ENCODE data around the gene SLC6A20. TPM values are rescaled to one million over a fixed set of nuclear protein-coding genes. Genes with fewer than 3 reads are reported as not detected.

The SLC6A20 gene
- total and polyA plus RNA-seq, 7 experiments from 2014 or later, result not detected

DNA sequence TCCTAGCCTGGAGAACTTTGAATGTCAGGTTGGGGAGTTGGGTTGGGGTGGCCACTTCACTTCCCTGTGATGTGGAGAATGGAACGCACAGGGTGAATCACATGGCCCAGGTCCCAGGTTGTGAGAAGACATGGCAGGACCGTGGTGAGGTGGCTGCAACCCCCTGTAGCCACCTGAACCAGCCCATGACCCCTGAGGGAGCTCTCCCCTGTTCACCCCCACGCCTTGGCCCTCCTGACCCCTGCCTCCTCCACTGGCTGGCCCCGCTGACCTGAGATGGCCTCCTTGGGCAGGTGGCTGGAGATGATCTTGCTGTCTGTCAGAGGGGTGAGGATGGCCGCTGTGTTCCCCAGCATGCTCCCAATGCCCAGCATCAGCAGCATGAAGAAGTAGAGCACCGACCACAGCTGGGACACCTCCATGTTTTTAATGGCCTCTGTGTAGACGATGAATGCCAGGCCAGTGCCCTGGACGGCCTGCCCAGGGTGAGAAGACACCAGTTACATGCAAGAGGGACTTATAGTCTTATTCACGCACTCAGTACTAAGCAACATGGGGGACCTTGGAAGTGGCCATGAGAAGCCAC, 31.0 kb downstream of the SLC6A20 start:
- POLR2A ChIA-PET, result no interaction called here
- H3K4me3 ChIP-seq (ENCODE audit: low read length), result no peak overlapping the region
- H3K9me3 ChIP-seq (ENCODE audit: control insufficient read depth in 2 of 3, low read length in 3 of 3), result no peaks in the 10 kb centered on the region
- H3K4me1 ChIP-seq (ENCODE audit: control insufficient read depth in 2 of 2, insufficient read depth in 2 of 2, low read length in 2 of 2), result no peaks in the 10 kb centered on the region
- H3K36me3 ChIP-seq (ENCODE audit: control insufficient read depth in 2 of 3, insufficient read depth in 3 of 3, low read length in 3 of 3), result no peaks in the 10 kb centered on the region
- H3K27me3 Mint-ChIP-seq, result peaks cover 0 to 41% (median 4%) of the 10 kb centered on the region in 5 donors
- ATAC-seq (no peak), DNase-seq (no peak)
- H3K4me1 Mint-ChIP-seq, result peaks cover 0 to 6% (median 3%) of the 10 kb centered on the region in 7 donors
- intact Hi-C loops (cut with micrococcal nuclease), result no loop called here
- no peak overlapping the region for H3K4me3 Mint-ChIP-seq
- H3K27me3 ChIP-seq (ENCODE audit: control insufficient read depth in 2 of 2, insufficient read depth in 2 of 2, low read length in 2 of 2), result no peaks in the 10 kb centered on the region
- CTCF ChIA-PET, result no interaction called here
- H3K36me3 Mint-ChIP-seq, result no peaks in the 10 kb centered on the region
- H3K27ac Mint-ChIP-seq, result no peak overlapping the region
- H3K27ac ChIP-seq (ENCODE audit: low read depth, low read length), result no peak overlapping the region
- peaks cover 0 to 9% (median 0%) of the 10 kb centered on the region in 11 donors for H3K9me3 Mint-ChIP-seq

DNA sequence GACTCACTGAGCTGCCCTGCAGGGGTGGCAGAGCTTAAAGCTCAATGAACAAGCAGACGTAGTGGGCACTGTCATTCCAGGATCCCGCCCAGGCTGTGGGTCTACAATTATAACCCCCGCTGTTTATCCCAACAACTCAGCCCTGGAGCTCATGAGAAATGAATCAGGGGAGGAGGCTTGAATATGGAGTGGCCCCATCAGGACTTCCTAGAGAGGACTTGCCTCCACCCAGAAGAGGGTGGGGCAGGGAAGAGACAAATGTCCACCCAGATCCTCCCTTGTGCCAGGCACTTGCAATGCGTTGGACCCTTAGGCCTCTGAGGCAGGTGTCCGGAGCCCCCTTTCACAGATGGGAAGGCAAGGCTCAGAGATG, 33.0 kb downstream of the SLC6A20 start:
- H3K27me3 Mint-ChIP-seq, result peaks cover 0 to 22% (median 8%) of the 10 kb centered on the region in 5 donors
- no peaks in the 10 kb centered on the region for H3K27me3 ChIP-seq (ENCODE audit: control insufficient read depth in 2 of 2, insufficient read depth in 2 of 2, low read length in 2 of 2)
- ChIA-PET POLR2A (no interaction called here), CTCF (interaction anchor here (0.6 to 2.0 kb wide), 2 partner anchors 315 to 394 kb away, joined by 3 to 9 read pairs; no protein-coding TSS in a partner anchor)
- ATAC-seq (no peak), DNase-seq (no peak)
- no peak overlapping the region for H3K27ac Mint-ChIP-seq
- H3K9me3 Mint-ChIP-seq, result peaks cover 0 to 9% (median 0%) of the 10 kb centered on the region in 11 donors
- no peak overlapping the region for H3K4me3 ChIP-seq (ENCODE audit: low read length)
- no peaks in the 10 kb centered on the region for H3K9me3 ChIP-seq (ENCODE audit: control insufficient read depth in 2 of 3, low read length in 3 of 3)
- no peak overlapping the region for H3K27ac ChIP-seq (ENCODE audit: low read depth, low read length)
- H3K36me3 ChIP-seq (ENCODE audit: control insufficient read depth in 2 of 3, insufficient read depth in 3 of 3, low read length in 3 of 3), result no peaks in the 10 kb centered on the region
- no peak overlapping the region for H3K4me3 Mint-ChIP-seq
- no peaks in the 10 kb centered on the region for H3K4me1 ChIP-seq (ENCODE audit: control insufficient read depth in 2 of 2, insufficient read depth in 2 of 2, low read length in 2 of 2)
- H3K4me1 Mint-ChIP-seq, result peaks cover 0 to 6% (median 3%) of the 10 kb centered on the region in 7 donors
- H3K36me3 Mint-ChIP-seq, result no peaks in the 10 kb centered on the region
- intact Hi-C loops (cut with micrococcal nuclease), result loop anchor here in 1 of 2 donors (5.0 kb wide), 1 partner anchor 614 kb away; no protein-coding TSS in a partner anchor

GRCh38 chr3:45762647-45763302, 33.6 kb downstream of the SLC6A20 start:
- ATAC-seq (no peak), DNase-seq (no peak)
- POLR2A ChIA-PET, result no interaction called here
- H3K36me3 Mint-ChIP-seq, result no peaks in the 10 kb centered on the region
- no peak overlapping the region for H3K4me3 Mint-ChIP-seq
- H3K4me1 Mint-ChIP-seq, result peaks cover 0 to 6% (median 3%) of the 10 kb centered on the region in 7 donors
- H3K27me3 Mint-ChIP-seq, result peaks cover 0 to 17% (median 4%) of the 10 kb centered on the region in 5 donors
- Histone ChIP-seq H3K27me3 (ENCODE audit: control insufficient read depth in 2 of 2, insufficient read depth in 2 of 2, low read length in 2 of 2) (no peaks in the 10 kb centered on the region), H3K27ac (ENCODE audit: low read depth, low read length) (no peak overlapping the region), H3K36me3 (ENCODE audit: control insufficient read depth in 2 of 3, insufficient read depth in 3 of 3, low read length in 3 of 3) (no peaks in the 10 kb centered on the region), H3K4me3 (ENCODE audit: low read length) (no peak overlapping the region), H3K9me3 (ENCODE audit: control insufficient read depth in 2 of 3, low read length in 3 of 3) (no peaks in the 10 kb centered on the region), H3K4me1 (ENCODE audit: control insufficient read depth in 2 of 2, insufficient read depth in 2 of 2, low read length in 2 of 2) (no peaks in the 10 kb centered on the region)
- no peak overlapping the region for H3K27ac Mint-ChIP-seq
- intact Hi-C loops (cut with micrococcal nuclease), result loop anchor here in 1 of 2 donors (5.0 kb wide), 1 partner anchor 615 kb away; no protein-coding TSS in a partner anchor
- H3K9me3 Mint-ChIP-seq, result peaks cover 0 to 9% (median 0%) of the 10 kb centered on the region in 11 donors
- CTCF ChIA-PET, result interaction anchor here (0.6 to 2.0 kb wide), 5 partner anchors 176 to 616 kb away, joined by 3 to 9 read pairs (median 3); no protein-coding TSS in a partner anchor

DNA sequence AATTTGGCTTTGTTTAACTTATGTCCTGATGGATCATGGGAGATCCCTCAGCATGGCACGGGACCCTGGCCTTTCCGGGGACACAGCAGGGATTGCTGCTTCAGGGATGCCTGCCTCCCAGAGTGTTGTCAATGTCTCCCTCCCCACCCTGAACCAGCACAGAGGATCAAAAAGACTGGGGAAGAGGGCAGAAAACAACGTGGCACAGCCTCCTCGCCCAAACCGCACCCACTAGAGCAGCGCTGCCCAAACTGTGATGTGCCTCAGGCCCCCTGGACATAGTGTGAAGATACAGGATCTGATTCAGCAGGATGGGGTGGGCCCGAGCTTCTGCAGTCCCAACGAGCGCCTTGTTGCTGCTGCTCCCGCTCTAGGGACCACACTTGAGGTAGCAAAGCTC, 34.5 kb downstream of the SLC6A20 start:
- ATAC-seq, result no peak
- no peaks in the 10 kb centered on the region for H3K27me3 ChIP-seq (ENCODE audit: control insufficient read depth in 2 of 2, insufficient read depth in 2 of 2, low read length in 2 of 2)
- POLR2A ChIA-PET, result no interaction called here
- H3K4me3 Mint-ChIP-seq, result no peak overlapping the region
- H3K4me1 Mint-ChIP-seq, result peaks cover 0 to 6% (median 3%) of the 10 kb centered on the region in 7 donors
- no peak overlapping the region for H3K4me3 ChIP-seq (ENCODE audit: low read length)
- intact Hi-C loops (cut with micrococcal nuclease), result loop anchor here (1.0 to 5.0 kb wide), 4 partner anchors 167 to 615 kb away; no protein-coding TSS in a partner anchor
- no peak overlapping the region for H3K27ac ChIP-seq (ENCODE audit: low read depth, low read length)
- DNase-seq, result no peak
- no peaks in the 10 kb centered on the region for H3K4me1 ChIP-seq (ENCODE audit: control insufficient read depth in 2 of 2, insufficient read depth in 2 of 2, low read length in 2 of 2)
- H3K9me3 ChIP-seq (ENCODE audit: control insufficient read depth in 2 of 3, low read length in 3 of 3), result no peaks in the 10 kb centered on the region
- no peak overlapping the region for H3K27ac Mint-ChIP-seq
- no peaks in the 10 kb centered on the region for H3K36me3 Mint-ChIP-seq
- H3K9me3 Mint-ChIP-seq, result no peaks in the 10 kb centered on the region
- H3K36me3 ChIP-seq (ENCODE audit: control insufficient read depth in 2 of 3, insufficient read depth in 3 of 3, low read length in 3 of 3), result no peaks in the 10 kb centered on the region
- CTCF ChIA-PET, result interaction anchor here (1.1 to 1.7 kb wide), 3 partner anchors 166 to 177 kb away, joined by 3 to 9 read pairs (median 5); no protein-coding TSS in a partner anchor
- peaks cover 0 to 10% (median 4%) of the 10 kb centered on the region in 5 donors for H3K27me3 Mint-ChIP-seq

- no peak overlapping the region for H3K27ac ChIP-seq (ENCODE audit: low read depth, low read length)
- ATAC-seq (peak; percentile 71), DNase-seq (peak in 7 of 9 donors; percentile 10 to 46 (median 33))
- CTCF ChIA-PET, result interaction anchor here (1.1 to 1.7 kb wide), 3 partner anchors 166 to 178 kb away, joined by 3 to 9 read pairs (median 5); no protein-coding TSS in a partner anchor
- H3K4me1 Mint-ChIP-seq, result peaks cover 0 to 6% (median 3%) of the 10 kb centered on the region in 7 donors
- H3K27ac Mint-ChIP-seq, result no peak overlapping the region
- H3K36me3 ChIP-seq (ENCODE audit: control insufficient read depth in 2 of 3, insufficient read depth in 3 of 3, low read length in 3 of 3), result no peaks in the 10 kb centered on the region
- H3K27me3 Mint-ChIP-seq, result peaks cover 0 to 10% (median 3%) of the 10 kb centered on the region in 5 donors
- no peak overlapping the region for H3K4me3 ChIP-seq (ENCODE audit: low read length)
- H3K4me1 ChIP-seq (ENCODE audit: control insufficient read depth in 2 of 2, insufficient read depth in 2 of 2, low read length in 2 of 2), result no peaks in the 10 kb centered on the region
- H3K9me3 ChIP-seq (ENCODE audit: control insufficient read depth in 2 of 3, low read length in 3 of 3), result no peaks in the 10 kb centered on the region
- POLR2A ChIA-PET, result no interaction called here
- H3K9me3 Mint-ChIP-seq, result no peaks in the 10 kb centered on the region
- no peaks in the 10 kb centered on the region for H3K36me3 Mint-ChIP-seq
- intact Hi-C loops (cut with micrococcal nuclease), result loop anchor here (1.0 to 5.0 kb wide), 4 partner anchors 168 to 616 kb away; no protein-coding TSS in a partner anchor
- peak overlapping the region in 1 of 10 donors; percentile 16 for H3K4me3 Mint-ChIP-seq
- H3K27me3 ChIP-seq (ENCODE audit: control insufficient read depth in 2 of 2, insufficient read depth in 2 of 2, low read length in 2 of 2), result no peaks in the 10 kb centered on the region
These were observed 35.2 kb downstream of the SLC6A20 start for GRCh38 chr3:45760878-45761711.

- CTCF ChIA-PET, result interaction anchor here (0.7 to 1.9 kb wide), 3 partner anchors 170 to 179 kb away, joined by 3 to 9 read pairs (median 5); no protein-coding TSS in a partner anchor
- intact Hi-C loops (cut with micrococcal nuclease), result loop anchor here in 1 of 2 donors (5.0 kb wide), 1 partner anchor 617 kb away; no protein-coding TSS in a partner anchor
- no peak overlapping the region for H3K4me3 Mint-ChIP-seq
These were observed 36.5 kb downstream of the SLC6A20 start for GRCh38 chr3:45759851-45760250.

More at GRCh38 chr3:45759851-45760250, 36.5 kb downstream of the SLC6A20 start:
- POLR2A ChIA-PET, result interaction anchor here (1.1 kb wide), 1 partner anchor 167 kb away, joined by 3 read pairs; no protein-coding TSS in a partner anchor
- Histone ChIP-seq H3K4me3 (ENCODE audit: low read length) (no peak overlapping the region), H3K27me3 (ENCODE audit: control insufficient read depth in 2 of 2, insufficient read depth in 2 of 2, low read length in 2 of 2) (no peaks in the 10 kb centered on the region), H3K27ac (ENCODE audit: low read depth, low read length) (no peak overlapping the region), H3K36me3 (ENCODE audit: control insufficient read depth in 2 of 3, insufficient read depth in 3 of 3, low read length in 3 of 3) (no peaks in the 10 kb centered on the region), H3K4me1 (ENCODE audit: control insufficient read depth in 2 of 2, insufficient read depth in 2 of 2, low read length in 2 of 2) (no peaks in the 10 kb centered on the region), H3K9me3 (ENCODE audit: control insufficient read depth in 2 of 3, low read length in 3 of 3) (no peaks in the 10 kb centered on the region)
- peaks cover 0 to 10% (median 3%) of the 10 kb centered on the region in 5 donors for H3K27me3 Mint-ChIP-seq
- H3K9me3 Mint-ChIP-seq, result no peaks in the 10 kb centered on the region
- DNase-seq, result no peak
- peaks cover 0 to 6% (median 3%) of the 10 kb centered on the region in 7 donors for H3K4me1 Mint-ChIP-seq
- H3K36me3 Mint-ChIP-seq, result no peaks in the 10 kb centered on the region
- no peak overlapping the region for H3K27ac Mint-ChIP-seq
- no peak for ATAC-seq
